D721Med (cell line): Measurements from ENCODE around the gene FARS2.

Source experiments
- DNase-seq: peaks from one replicate; pipeline ENCODE4 v3.0.0; 2011; ENCODE audit warnings: low spot score; ENCODE audit not compliant: insufficient read length
- FAIRE-seq: peaks from 2 replicates; lab custom pipeline; 2011; peaks lifted over from hg19 to GRCh38; lab: Jason Lieb, UNC
- CTCF ChIP-seq: IDR thresholded peaks from 2 replicates; pipeline ENCODE4 v1.5.1; 2012; ENCODE audit warnings: mild to moderate bottlenecking, control low read depth; ENCODE audit not compliant: insufficient read depth; ENCODE audit errors: missing control alignments

Gene FARS2

GRCh38 chr6:5292154-5292553 is 30.8 kb downstream of the FARS2 start:
- TF ChIP-seq CTCF, result no peak
- no peak for FAIRE-seq
- DNase-seq, result no peak

GRCh38 chr6:5293692-5294091 is 32.4 kb downstream of the FARS2 start:
- TF ChIP-seq CTCF, result no peak
- no peak for FAIRE-seq
- no peak for DNase-seq

- no peak for TF ChIP-seq CTCF
- DNase-seq (no peak), FAIRE-seq (no peak)
Measured at GRCh38 chr6:5294392-5295211, 33.3 kb downstream of the FARS2 start.

- DNase-seq (no peak), FAIRE-seq (no peak)
- TF ChIP-seq CTCF, result no peak
Measured at GRCh38 chr6:5295623-5296022, 34.3 kb downstream of the FARS2 start.

- TF ChIP-seq CTCF, result no peak
- FAIRE-seq (no peak), DNase-seq (no peak)
Measured at GRCh38 chr6:5300206-5300764, 39.0 kb downstream of the FARS2 start.

- no peak for TF ChIP-seq CTCF
- FAIRE-seq (no peak), DNase-seq (no peak)
Measured at GRCh38 chr6:5302220-5302946, 41.1 kb downstream of the FARS2 start.
